ENCODE measurements around the gene MBD6. TPM values are rescaled to one million over a fixed set of nuclear protein-coding genes. Genes with fewer than 3 reads are reported as not detected.

The MBD6 gene
- total RNA-seq, 4 donors from 2014 or later, result 36.6 to 155 (median 51.0) TPM

- Histone ChIP-seq H3K27ac (no peak overlapping the region), H3K36me3 (peaks cover 0 to 45% (median 21%) of the 10 kb centered on the region in 4 donors), H3K4me3 (no peak overlapping the region), H3K27me3 (no peaks in the 10 kb centered on the region), H3K4me1 (peaks cover 16 to 27% (median 23%) of the 10 kb centered on the region in 4 donors), H3K9me3 (no peaks in the 10 kb centered on the region)
- 85 to 95% methylated on average over 3 to 9 of the region's 9 CpGs for WGBS, 2 donors (ENCODE audit: low coverage in 1 of 2)
- intact Hi-C loops (cut with DNase I; ENCODE audit: low total_unique reads), result no loop called here
- no peak for TF ChIP-seq POLR2AphosphoS5 (IDR thresholded peaks at IDR 0.05)
- no peak for TF ChIP-seq CTCF (IDR thresholded peaks at IDR 0.05)
- no peak for TF ChIP-seq EP300 (IDR thresholded peaks at IDR 0.05; ENCODE audit: low read depth)
- TF ChIP-seq POLR2A (IDR thresholded peaks at IDR 0.05), result no peak
- DNase-seq, result no peak
- in situ Hi-C loops (cut with MboI; ENCODE audit: low pct_ligation_motif_present in 1 of 4, low pct_unique_long_range_greater_than_20kb in 1 of 4, low sequenced_read_pairs in 3 of 4), result no loop called here
These were observed 7.8 kb upstream of the MBD6 start for GRCh38 chr12:57514720-57515407.

- Histone ChIP-seq H3K4me3 (no peak overlapping the region), H3K36me3 (peaks cover 0 to 45% (median 21%) of the 10 kb centered on the region in 4 donors), H3K27ac (no peak overlapping the region), H3K4me1 (peaks cover 16 to 27% (median 23%) of the 10 kb centered on the region in 4 donors), H3K27me3 (no peaks in the 10 kb centered on the region), H3K9me3 (no peaks in the 10 kb centered on the region)
- in situ Hi-C loops (cut with MboI; ENCODE audit: low pct_ligation_motif_present in 1 of 4, low pct_unique_long_range_greater_than_20kb in 1 of 4, low sequenced_read_pairs in 3 of 4), result no loop called here
- DNase-seq, result no peak
- TF ChIP-seq POLR2AphosphoS5 (IDR thresholded peaks at IDR 0.05) (no peak), EP300 (IDR thresholded peaks at IDR 0.05; ENCODE audit: low read depth) (no peak), CTCF (IDR thresholded peaks at IDR 0.05) (no peak), POLR2A (IDR thresholded peaks at IDR 0.05) (no peak)
- WGBS, 2 donors (ENCODE audit: low coverage in 1 of 2), result 77 to 79% methylated on average over 2 to 3 of the region's 3 CpGs
- intact Hi-C loops (cut with DNase I; ENCODE audit: low total_unique reads), result no loop called here
These were observed 7.2 kb upstream of the MBD6 start for GRCh38 chr12:57515408-57515933.

GRCh38 chr12:57515934-57516541, 6.6 kb upstream of the MBD6 start:
- in situ Hi-C loops (cut with MboI; ENCODE audit: low pct_ligation_motif_present in 1 of 4, low pct_unique_long_range_greater_than_20kb in 1 of 4, low sequenced_read_pairs in 3 of 4), result no loop called here
- intact Hi-C loops (cut with DNase I; ENCODE audit: low total_unique reads), result no loop called here
- H3K9me3 ChIP-seq, result no peaks in the 10 kb centered on the region
- TF ChIP-seq CTCF (IDR thresholded peaks at IDR 0.05), result no peak
- TF ChIP-seq POLR2A (IDR thresholded peaks at IDR 0.05), result no peak
- TF ChIP-seq EP300 (IDR thresholded peaks at IDR 0.05; ENCODE audit: low read depth), result no peak
- no peak for TF ChIP-seq POLR2AphosphoS5 (IDR thresholded peaks at IDR 0.05)
- no peaks in the 10 kb centered on the region for H3K27me3 ChIP-seq
- H3K4me1 ChIP-seq, result peaks cover 20 to 31% (median 26%) of the 10 kb centered on the region in 4 donors
- no peak overlapping the region for H3K27ac ChIP-seq
- peaks cover 0 to 45% (median 21%) of the 10 kb centered on the region in 4 donors for H3K36me3 ChIP-seq
- DNase-seq, result no peak
- WGBS, 2 donors (ENCODE audit: low coverage in 1 of 2), result 84 to 88% methylated on average over 7 to 11 of the region's 11 CpGs
- H3K4me3 ChIP-seq, result no peak overlapping the region

- Histone ChIP-seq H3K4me1 (peaks cover 26 to 37% (median 32%) of the 10 kb centered on the region in 4 donors), H3K27ac (peak overlapping the region in 3 of 4 donors; percentile 97 to 100 (median 98)), H3K4me3 (no peak overlapping the region), H3K36me3 (peaks cover 0 to 42% (median 18%) of the 10 kb centered on the region in 4 donors), H3K9me3 (no peaks in the 10 kb centered on the region), H3K27me3 (no peaks in the 10 kb centered on the region)
- intact Hi-C loops (cut with DNase I; ENCODE audit: low total_unique reads), result no loop called here
- no peak for TF ChIP-seq POLR2A (IDR thresholded peaks at IDR 0.05)
- 87% methylated on average over 9 to 11 of the region's 11 CpGs for whole genome bisulfite sequencing, 2 donors (ENCODE audit: low coverage in 1 of 2)
- no peak for DNase-seq
- in situ Hi-C loops (cut with MboI; ENCODE audit: low pct_ligation_motif_present in 1 of 4, low pct_unique_long_range_greater_than_20kb in 1 of 4, low sequenced_read_pairs in 3 of 4), result no loop called here
These were observed 5.9 kb upstream of the MBD6 start for GRCh38 chr12:57516617-57517153.
